Ovary (tissue), 9 donors: Measurements from ENCODE around the gene ZNF763. TPM values are rescaled to one million over a fixed set of nuclear protein-coding genes. Genes with fewer than 3 reads are reported as not detected.
"Not testable (repeated sequence)": the region's sequence is repeated elsewhere in the genome, so short reads cannot be mapped to it uniquely, and the experiment has no call there.

Experiments
- DNase-seq, 5 donors: peaks; one replicate each; pipeline ENCODE4 v3.0.0-alpha.2; 2019 to 2020
- H3K27ac ChIP-seq, 2 donors: fragments of 200-600 bp; one replicate each; pipeline versions ENCODE4 v1.5.1 to v1.8.0; 2019 to 2022
- H3K27me3 ChIP-seq: fragments of 200-600 bp; one replicate; pipeline ENCODE4 v1.8.0; 2022
- H3K36me3 ChIP-seq: fragments of 200-600 bp; sonication (generic); one replicate; pipeline ENCODE4 v1.5.1; 2019
- H3K4me1 ChIP-seq: one replicate; pipeline ENCODE4 v1.8.1; 2013; ENCODE audit warnings: mild to moderate bottlenecking, moderate library complexity; ENCODE audit not compliant: insufficient read depth
- H3K4me3 ChIP-seq: fragments of 200-600 bp; sonication (generic); one replicate; pipeline ENCODE4 v1.5.1; 2017
- H3K9me3 ChIP-seq, 2 donors: fragments of 200-600 bp in 1 of 2; sonication (generic) in 1 of 2; one replicate each; pipeline versions ENCODE4 v1.5.1 to v1.8.1; 2013 to 2019; ENCODE audit warnings: mild to moderate bottlenecking in 1 of 2, moderate library complexity in 1 of 2
- EP300 ChIP-seq: sonication (generic); formaldehyde crosslinking; IDR thresholded peaks from one replicate; pipeline ENCODE4 v1.6.1; 2017; ENCODE audit warnings: antibody characterized with exemption
- POLR2A ChIP-seq: fragments of 450-650 bp; IDR thresholded peaks from one replicate; pipeline ENCODE4 v1.6.1; 2017; ENCODE audit warnings: antibody characterized with exemption, mild to moderate bottlenecking, moderate library complexity
- WGBS, 3 donors: extraction: QIAGEN DNeasy Blood & Tissue Kit in 1 of 3; methylation state at CpG; one replicate each; pipeline versions ENCODE4 v1.1.5 to v1.1.7; 2013 to 2017; 5-methylcytosine and 5-hydroxymethylcytosine counted together
- intact Hi-C, 4 donors: fragments of 100-400 bp; cut with DNase I; formaldehyde crosslinking; loops; one replicate each; pipeline versions ENCODE4 v1.11.0 to v1.15.1; 2022 to 2023
- polyA plus RNA-seq, 2 donors: library from polyadenylated mRNA; stranded (reverse); fragments of 200-250 nt in 1 of 2; fragments of 350-450 nt in 1 of 2; fragmentation: Illumina TruSeq in 1 of 2; extraction: RNeasy Lipid Tissue Mini Kit (QIAGEN cat#74804) in 1 of 2; gene quantifications; one replicate each; pipeline ENCODE4 v1.2.3, GENCODE V29; 2013 to 2014
- total RNA-seq, 7 donors: library from RNA; depleted of rRNA in 2 of 7; stranded (reverse); fragments of >200 nt in 2 of 7; fragmentation: NEBNext Ultra II Directional in 3 of 7; extraction: Animal tissue kit (Norgen Biotek cat#: 25700) in 3 of 7; gene quantifications; one replicate each; pipeline versions ENCODE4 v1.1.0 to v1.2.4, GENCODE V29; 2016 to 2023
- TF ChIP-seq, protein P1 (sequence below), 3 donors: fragments of 450-650 bp in 2 of 3; fragments of 200-600 bp in 1 of 3; IDR thresholded peaks; one replicate each; pipeline versions ENCODE4 v1.5.1 to v1.8.0; 2016 to 2022; ENCODE audit warnings: antibody characterized with exemption in 3 of 3, mild to moderate bottlenecking in 1 of 3
- donor health status: DM: no; HTN: no; CAD: no; lungs with moderate emphysema.
- donor health status: DM: no; HTN: no; CAD: no.
- donor health status: Bipolar disorder and iron deficiency.
- donor health status: DM: yes; HTN: yes; CAD: no.
- donor health status: DM: no; HTN: no; CAD: no.
- donor health status: DM: yes; HTN: yes; CAD: no.

ZNF763 gene
- total and polyA plus RNA-seq, 9 donors = 4.1 to 18.8 (median 7.7) TPM

DNA sequence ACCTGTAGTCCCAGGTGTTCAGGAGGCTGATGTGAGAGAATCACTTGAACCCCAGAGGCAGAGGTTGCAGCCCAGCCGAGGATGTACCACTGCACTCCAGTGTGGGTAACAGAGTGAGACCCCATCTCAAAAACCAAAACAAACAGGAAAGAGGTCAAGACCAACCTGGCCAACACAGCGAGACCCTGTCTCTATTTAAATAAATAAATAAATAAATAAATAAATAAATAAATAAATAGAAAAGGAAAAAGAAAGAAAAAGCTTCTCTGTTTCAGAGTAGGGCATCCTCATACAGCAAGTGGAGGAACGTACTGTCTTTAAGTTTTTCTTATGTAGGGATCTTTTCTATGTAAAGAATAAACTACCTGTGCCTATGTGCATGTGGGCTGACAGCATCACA, 37.6 kb upstream of the ZNF763 start:
- intact Hi-C loops = loop anchor here in 2 of 4 donors (10.0 kb wide), 2 partner anchors 58 to 68 kb away; no protein-coding TSS in a partner anchor
- H3K4me1 ChIP-seq = peaks cover 12% of the 10 kb centered on the region
- H3K27me3 ChIP-seq = no peaks in the 10 kb centered on the region
- no peak overlapping the region for H3K4me3 ChIP-seq
- no peaks in the 10 kb centered on the region for H3K36me3 ChIP-seq
- no peaks in the 10 kb centered on the region for H3K9me3 ChIP-seq
- TF ChIP-seq POLR2A (no peak), EP300 (no peak)
- TF ChIP-seq, protein P1, sequence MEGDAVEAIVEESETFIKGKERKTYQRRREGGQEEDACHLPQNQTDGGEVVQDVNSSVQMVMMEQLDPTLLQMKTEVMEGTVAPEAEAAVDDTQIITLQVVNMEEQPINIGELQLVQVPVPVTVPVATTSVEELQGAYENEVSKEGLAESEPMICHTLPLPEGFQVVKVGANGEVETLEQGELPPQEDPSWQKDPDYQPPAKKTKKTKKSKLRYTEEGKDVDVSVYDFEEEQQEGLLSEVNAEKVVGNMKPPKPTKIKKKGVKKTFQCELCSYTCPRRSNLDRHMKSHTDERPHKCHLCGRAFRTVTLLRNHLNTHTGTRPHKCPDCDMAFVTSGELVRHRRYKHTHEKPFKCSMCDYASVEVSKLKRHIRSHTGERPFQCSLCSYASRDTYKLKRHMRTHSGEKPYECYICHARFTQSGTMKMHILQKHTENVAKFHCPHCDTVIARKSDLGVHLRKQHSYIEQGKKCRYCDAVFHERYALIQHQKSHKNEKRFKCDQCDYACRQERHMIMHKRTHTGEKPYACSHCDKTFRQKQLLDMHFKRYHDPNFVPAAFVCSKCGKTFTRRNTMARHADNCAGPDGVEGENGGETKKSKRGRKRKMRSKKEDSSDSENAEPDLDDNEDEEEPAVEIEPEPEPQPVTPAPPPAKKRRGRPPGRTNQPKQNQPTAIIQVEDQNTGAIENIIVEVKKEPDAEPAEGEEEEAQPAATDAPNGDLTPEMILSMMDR (IDR thresholded peaks at IDR 0.05) = no peak
- no peak overlapping the region for H3K27ac ChIP-seq
- 91 to 92% (median 92%) methylated on average over 3 of the region's 3 CpGs for WGBS, 3 donors
- DNase-seq = no peak

DNA sequence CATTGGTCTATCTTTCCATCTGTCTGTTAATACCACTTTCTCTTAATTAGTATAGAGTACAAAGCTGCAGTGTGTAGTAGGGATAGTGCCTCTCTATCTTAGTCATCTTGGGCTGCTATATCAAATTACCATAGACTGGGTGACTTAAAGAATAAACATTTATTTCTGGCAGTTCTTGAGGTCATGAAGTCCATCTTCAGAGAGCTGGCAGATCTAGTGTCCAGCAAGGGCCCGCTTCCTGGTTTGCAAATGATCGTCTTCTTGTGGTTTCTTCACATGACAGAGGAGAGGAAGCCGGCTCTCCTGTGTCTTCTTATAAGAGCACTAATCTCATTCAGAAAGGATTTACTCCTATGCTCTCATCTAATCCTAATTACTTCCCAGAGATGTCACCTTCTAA, 33.8 kb upstream of the ZNF763 start:
- Histone ChIP-seq H3K27ac (no peak overlapping the region), H3K9me3 (no peaks in the 10 kb centered on the region), H3K36me3 (no peaks in the 10 kb centered on the region), H3K4me3 (no peak overlapping the region), H3K27me3 (no peaks in the 10 kb centered on the region), H3K4me1 (peaks cover 3% of the 10 kb centered on the region)
- no peak for TF ChIP-seq POLR2A
- TF ChIP-seq, protein P1 (IDR thresholded peaks at IDR 0.05) = no peak
- WGBS, 3 donors = 93 to 95% (median 95%) methylated on average over 3 of the region's 3 CpGs
- no peak for DNase-seq
- intact Hi-C loops = no loop called here

DNA sequence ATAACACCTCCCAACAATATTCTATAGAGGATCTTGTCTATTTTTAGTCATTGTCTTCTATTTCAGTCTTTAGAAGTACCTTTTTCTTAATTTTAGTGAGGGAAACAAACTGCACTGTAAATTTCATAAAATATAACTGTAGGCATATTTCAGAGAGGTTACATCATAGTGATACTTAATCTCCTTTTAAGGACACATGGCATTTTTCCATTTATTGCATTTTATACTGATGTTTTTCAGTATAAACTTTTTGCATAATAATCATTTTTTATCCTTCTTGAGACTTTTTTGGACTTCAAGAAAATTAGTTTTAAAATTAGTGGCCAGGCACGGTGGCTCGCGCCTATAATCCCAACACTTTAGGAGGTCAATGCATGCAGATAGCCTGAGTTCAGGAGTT, 33.3 kb upstream of the ZNF763 start:
- TF ChIP-seq, protein P1 (IDR thresholded peaks at IDR 0.05) = no peak
- TF ChIP-seq EP300 (no peak), POLR2A (no peak)
- WGBS, 3 donors = 94 to 99% (median 96%) methylated on average over 3 of the region's 3 CpGs
- intact Hi-C loops = no loop called here

DNA sequence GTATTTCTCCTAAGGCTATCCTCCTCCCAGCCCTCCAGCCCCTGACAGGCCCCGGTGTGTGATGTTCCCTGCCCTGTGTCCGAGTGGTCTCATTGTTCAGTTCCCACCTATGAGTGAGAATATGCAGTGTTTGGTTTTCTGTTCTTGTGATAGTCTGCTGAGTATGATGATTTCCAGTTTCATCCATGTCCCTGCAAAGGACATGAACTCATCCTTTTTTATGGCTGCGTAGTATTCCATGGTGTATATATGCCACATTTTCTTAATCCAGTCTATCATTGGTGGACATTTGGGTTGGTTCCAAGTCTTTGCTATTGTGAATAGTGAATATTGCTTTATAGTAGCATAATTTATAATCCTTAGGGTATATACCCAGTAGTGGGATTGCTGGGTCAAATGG, 29.0 kb upstream of the ZNF763 start:
- 97 to 100% (median 98%) methylated on average over 3 of the region's 3 CpGs for WGBS, 3 donors
- H3K4me1 ChIP-seq, H3K4me3 ChIP-seq, DNase-seq, H3K9me3 ChIP-seq, H3K27ac ChIP-seq, H3K27me3 ChIP-seq, H3K36me3 ChIP-seq: not testable (repeated sequence)
- intact Hi-C loops = loop anchor here in 1 of 4 donors (2.0 kb wide), 1 partner anchor 41 kb away; no protein-coding TSS in a partner anchor

More for the DNA sequence above, 33.3 kb upstream of the ZNF763 start:
- H3K27me3 ChIP-seq = no peaks in the 10 kb centered on the region
- no peaks in the 10 kb centered on the region for H3K36me3 ChIP-seq
- H3K4me1 ChIP-seq = peaks cover 2% of the 10 kb centered on the region
- H3K9me3 ChIP-seq = no peaks in the 10 kb centered on the region
- DNase-seq = no peak
- no peak overlapping the region for H3K4me3 ChIP-seq
- H3K27ac ChIP-seq = no peak overlapping the region

DNA sequence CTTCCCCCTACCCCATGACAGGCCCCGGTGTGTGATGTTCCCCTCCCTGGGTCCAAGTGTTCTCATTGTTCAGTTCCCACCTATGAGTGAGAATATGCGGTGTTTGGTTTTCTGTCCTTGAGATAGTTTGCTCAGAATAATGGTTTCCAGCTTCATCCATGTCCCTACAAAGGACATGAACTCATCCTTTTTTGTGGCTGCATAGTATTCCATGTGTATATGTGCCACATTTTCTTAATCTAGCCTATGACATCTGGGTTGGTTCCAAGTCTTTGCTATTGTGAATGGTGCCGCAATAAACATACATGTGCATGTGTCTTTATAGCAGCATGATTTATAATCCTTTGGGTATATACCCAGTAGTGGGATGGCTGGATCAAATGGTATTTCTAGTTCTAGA, 26.5 kb upstream of the ZNF763 start:
- DNase-seq, H3K36me3 ChIP-seq, H3K27ac ChIP-seq, H3K27me3 ChIP-seq, H3K4me3 ChIP-seq, intact Hi-C loops, H3K4me1 ChIP-seq: not testable (repeated sequence)
- WGBS, 3 donors = 94 to 99% (median 97%) methylated on average over 3 of the region's 3 CpGs
- peaks cover 4 to 24% of the 10 kb centered on the region in 2 donors for H3K9me3 ChIP-seq

DNA sequence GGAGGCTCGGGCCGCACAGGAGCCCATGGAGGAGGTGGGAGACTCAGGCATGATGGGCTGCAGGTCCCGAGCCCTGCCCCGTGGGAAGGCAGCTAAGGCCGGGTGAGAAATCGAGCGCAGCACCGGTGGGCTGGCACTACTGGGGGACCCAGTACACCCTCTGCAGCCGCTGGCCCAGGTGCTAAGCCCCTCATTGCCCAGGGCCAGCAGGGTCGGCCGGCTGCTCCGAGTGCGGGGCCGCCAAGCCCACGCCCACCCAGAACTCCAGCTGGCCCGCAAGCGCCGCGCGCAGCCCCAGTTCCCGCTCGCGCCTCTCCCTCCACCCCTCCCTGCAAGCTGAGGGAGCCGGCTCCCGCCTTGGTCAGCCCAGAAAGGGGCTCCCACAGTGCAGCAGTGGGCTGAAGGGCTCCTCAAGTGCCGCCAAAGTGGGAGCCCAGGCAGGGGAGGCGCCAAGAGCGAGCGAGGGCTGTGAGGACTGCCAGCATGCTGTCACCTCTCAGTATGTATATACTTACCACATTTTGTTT, 23.4 kb upstream of the ZNF763 start:
- H3K4me3 ChIP-seq, H3K36me3 ChIP-seq, H3K4me1 ChIP-seq, DNase-seq, H3K27me3 ChIP-seq, H3K27ac ChIP-seq, intact Hi-C loops: not testable (repeated sequence)
- H3K9me3 ChIP-seq = peaks cover 4 to 52% of the 10 kb centered on the region in 2 donors
- WGBS, 3 donors = 96 to 98% (median 98%) methylated on average over 21 to 29 of the region's 29 CpGs
